Psoas muscle (tissue), 8 donors: ENCODE data around the gene GPR25. TPM values are rescaled to one million over a fixed set of nuclear protein-coding genes. Genes with fewer than 3 reads are reported as not detected.
A peak's percentile ranks its signal among the peaks of the same experiment; 100 is the strongest.

ENCODE experiments used
- ATAC-seq, 4 donors: fragments of 200-7000 bp; cut with Tn5 transposase; one replicate each; pipeline ENCODE4 v1.9.1; 2020; ENCODE audit warnings: moderate library complexity in 3 of 4, mild to moderate bottlenecking in 2 of 4
- DNase-seq, 2 donors: peaks; one replicate each; pipeline ENCODE4 v3.0.0-alpha.2; 2020
- H3K27ac ChIP-seq: fragments of 200-600 bp; one replicate; pipeline ENCODE4 v1.8.0; 2022
- H3K27me3 ChIP-seq, 3 donors: fragments of 200-600 bp in 1 of 3; one replicate each; pipeline versions ENCODE4 v1.6.1 to v1.8.0; 2013 to 2022; ENCODE audit warnings: low read length in 2 of 3, mild to moderate bottlenecking in 2 of 3, moderate library complexity in 1 of 3; ENCODE audit not compliant: insufficient read depth in 3 of 3
- H3K36me3 ChIP-seq, 2 donors: fragments of 200-600 bp in 1 of 2; one replicate each; pipeline versions ENCODE4 v1.6.1 to v1.8.0; 2013 to 2022; ENCODE audit warnings: low read depth in 1 of 2, mild to moderate bottlenecking in 1 of 2, moderate library complexity in 1 of 2; ENCODE audit not compliant: insufficient read depth in 1 of 2
- H3K4me1 ChIP-seq: fragments of 200-600 bp; one replicate; pipeline ENCODE4 v1.8.0; 2022
- H3K4me3 ChIP-seq: fragments of 200-600 bp; one replicate; pipeline ENCODE4 v1.8.0; 2022; ENCODE audit warnings: mild to moderate bottlenecking
- H3K9me3 ChIP-seq: fragments of 200-600 bp; one replicate; pipeline ENCODE4 v1.8.0; 2022
- WGBS, 3 donors: extraction: QIAGEN DNeasy Blood & Tissue Kit; methylation state at CpG; one replicate each; pipeline versions ENCODE4 v1.1.6 to v1.1.7; 2013; 5-methylcytosine and 5-hydroxymethylcytosine counted together
- intact Hi-C, 2 donors: fragments of 100-400 bp; cut with DNase I; formaldehyde crosslinking; loops; one replicate each; pipeline versions ENCODE4 v1.11.0 to v1.14.2; 2022
- long read RNA-seq, 2 donors: library from polyadenylated mRNA; unstranded; transcript quantifications; one replicate each; pipeline ENCODE4 v2.0.0, GENCODE V29; 2021
- polyA plus RNA-seq, 3 donors: library from polyadenylated mRNA; stranded (reverse); fragments of 200-250 nt; gene quantifications; one replicate each; pipeline ENCODE4 v1.2.3, GENCODE V29; 2013
- total RNA-seq, 4 donors: library from RNA; stranded (reverse); fragmentation: NEBNext Ultra II Directional in 2 of 4; extraction: Animal tissue kit (Norgen Biotek cat#: 25700) in 2 of 4; gene quantifications; one replicate each; pipeline versions ENCODE4 v1.2.1 to v1.2.4, GENCODE V29; 2021 to 2023
- TF ChIP-seq, protein P1 (sequence below): fragments of 200-600 bp; IDR thresholded peaks from one replicate; pipeline ENCODE4 v1.8.0; 2022; ENCODE audit warnings: antibody characterized with exemption
- donor health status: healthy with polysubstance abuse.
- donor health status: DM: no; HTN: no; CAD: no; lungs with moderate emphysema.
- donor health status: Bipolar disorder and iron deficiency.
- donor health status: healthy.
- donor health status: DM: yes; HTN: yes; CAD: no.
- donor health status: DM: no; HTN: no; CAD: no.
- donor health status: DM: no; HTN: no; CAD: no.
- donor health status: DM: yes; HTN: yes; CAD: no.

Gene GPR25, protein sequence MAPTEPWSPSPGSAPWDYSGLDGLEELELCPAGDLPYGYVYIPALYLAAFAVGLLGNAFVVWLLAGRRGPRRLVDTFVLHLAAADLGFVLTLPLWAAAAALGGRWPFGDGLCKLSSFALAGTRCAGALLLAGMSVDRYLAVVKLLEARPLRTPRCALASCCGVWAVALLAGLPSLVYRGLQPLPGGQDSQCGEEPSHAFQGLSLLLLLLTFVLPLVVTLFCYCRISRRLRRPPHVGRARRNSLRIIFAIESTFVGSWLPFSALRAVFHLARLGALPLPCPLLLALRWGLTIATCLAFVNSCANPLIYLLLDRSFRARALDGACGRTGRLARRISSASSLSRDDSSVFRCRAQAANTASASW
- total RNA-seq (not detected), polyA plus RNA-seq (not detected)
- long read RNA-seq, donor 1 = 0 reads
- long read RNA-seq, donor 2 = 0 reads

GRCh38 chr1:200872446-200873115 is at the start of gene GPR25:
GPR25 (plus strand) TSS chr1:200872981; CDS start chr1:200873038, 57 bp downstream.
- TF ChIP-seq, protein P1, sequence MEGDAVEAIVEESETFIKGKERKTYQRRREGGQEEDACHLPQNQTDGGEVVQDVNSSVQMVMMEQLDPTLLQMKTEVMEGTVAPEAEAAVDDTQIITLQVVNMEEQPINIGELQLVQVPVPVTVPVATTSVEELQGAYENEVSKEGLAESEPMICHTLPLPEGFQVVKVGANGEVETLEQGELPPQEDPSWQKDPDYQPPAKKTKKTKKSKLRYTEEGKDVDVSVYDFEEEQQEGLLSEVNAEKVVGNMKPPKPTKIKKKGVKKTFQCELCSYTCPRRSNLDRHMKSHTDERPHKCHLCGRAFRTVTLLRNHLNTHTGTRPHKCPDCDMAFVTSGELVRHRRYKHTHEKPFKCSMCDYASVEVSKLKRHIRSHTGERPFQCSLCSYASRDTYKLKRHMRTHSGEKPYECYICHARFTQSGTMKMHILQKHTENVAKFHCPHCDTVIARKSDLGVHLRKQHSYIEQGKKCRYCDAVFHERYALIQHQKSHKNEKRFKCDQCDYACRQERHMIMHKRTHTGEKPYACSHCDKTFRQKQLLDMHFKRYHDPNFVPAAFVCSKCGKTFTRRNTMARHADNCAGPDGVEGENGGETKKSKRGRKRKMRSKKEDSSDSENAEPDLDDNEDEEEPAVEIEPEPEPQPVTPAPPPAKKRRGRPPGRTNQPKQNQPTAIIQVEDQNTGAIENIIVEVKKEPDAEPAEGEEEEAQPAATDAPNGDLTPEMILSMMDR = no peak
- Histone ChIP-seq H3K4me1 (peaks cover 10% of the 10 kb centered on the region), H3K27ac (no peak within 1 kb of the TSS), H3K27me3 (peaks cover 0 to 52% (median 25%) of the 10 kb centered on the region in 3 donors), H3K4me3 (peak within 1 kb of the TSS; percentile 56), H3K36me3 (no peaks in the 10 kb centered on the region), H3K9me3 (no peaks in the 10 kb centered on the region)
- intact Hi-C loops = no loop called here
- DNase-seq (no peak), ATAC-seq (peak in 2 of 4 donors; percentile 7 to 16)
- 72 to 78% (median 73%) methylated on average over 20 to 23 of the region's 23 CpGs for WGBS, 3 donors

DNA sequence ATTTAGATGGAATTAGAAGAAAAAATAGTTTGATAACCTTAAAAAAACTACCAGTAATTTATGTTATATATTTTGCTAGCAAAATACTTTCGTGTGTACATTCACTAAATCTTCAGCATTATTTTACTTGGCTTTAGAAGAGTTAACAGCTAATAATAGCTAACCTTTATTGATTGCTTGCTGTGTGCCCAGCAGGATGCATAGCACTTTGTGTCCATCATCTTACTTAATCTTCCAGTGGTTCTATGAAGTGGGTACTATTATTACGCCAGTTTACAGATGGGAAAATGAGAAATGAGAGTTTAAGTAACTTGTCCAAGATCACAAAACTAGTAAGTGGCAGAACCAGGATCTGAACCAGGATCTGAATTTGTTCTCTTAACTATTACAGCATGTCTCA is 41.7 kb upstream of the GPR25 start:
- WGBS, 3 donors = 92 to 100% (median 96%) methylated on average over 2 of the region's 2 CpGs
- Histone ChIP-seq H3K4me3 (no peak overlapping the region), H3K36me3 (peaks cover 3 to 11% of the 10 kb centered on the region in 2 donors), H3K27ac (no peak overlapping the region), H3K27me3 (no peaks in the 10 kb centered on the region), H3K9me3 (no peaks in the 10 kb centered on the region), H3K4me1 (no peaks in the 10 kb centered on the region)
- intact Hi-C loops = loop anchor here in 1 of 2 donors (10.0 kb wide), 1 partner anchor 276 kb away; no protein-coding TSS in a partner anchor
- DNase-seq (no peak), ATAC-seq (no peak)
- TF ChIP-seq, protein P1 = no peak

- DNase-seq (no peak), ATAC-seq (no peak)
- WGBS, 3 donors = 95 to 97% (median 96%) methylated on average over 5 of the region's 5 CpGs
- Histone ChIP-seq H3K36me3 (peaks cover 3 to 11% of the 10 kb centered on the region in 2 donors), H3K4me1 (no peaks in the 10 kb centered on the region), H3K27ac (no peak overlapping the region), H3K27me3 (no peaks in the 10 kb centered on the region), H3K9me3 (peaks cover 4% of the 10 kb centered on the region), H3K4me3 (no peak overlapping the region)
- intact Hi-C loops = loop anchor here in 1 of 2 donors (10.0 kb wide), 1 partner anchor 280 kb away; no protein-coding TSS in a partner anchor
- TF ChIP-seq, protein P1 = no peak
These were observed 38.4 kb upstream of the GPR25 start for GRCh38 chr1:200834383-200834782.

DNA sequence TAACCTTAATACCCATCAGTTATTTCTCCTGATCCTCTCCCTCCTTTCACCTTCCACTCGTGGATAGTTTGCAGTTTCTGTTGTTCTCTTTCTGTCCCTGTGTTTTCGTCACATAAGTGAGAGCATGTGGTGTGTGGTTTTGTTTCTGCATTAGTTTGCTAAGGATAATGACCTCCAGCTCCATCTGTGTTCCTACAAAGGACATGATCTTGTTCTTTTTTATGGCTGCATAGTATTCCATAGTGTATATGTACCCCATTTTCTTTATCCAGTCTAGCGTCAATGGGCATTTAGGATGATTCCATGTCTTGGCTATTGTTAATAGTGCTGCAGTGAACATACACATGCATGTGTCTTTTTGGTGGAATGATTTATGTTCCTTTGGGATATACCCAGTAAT is 36.6 kb upstream of the GPR25 start:
- no peak for ATAC-seq
- Histone ChIP-seq H3K36me3 (peaks cover 3 to 11% of the 10 kb centered on the region in 2 donors), H3K27me3 (no peaks in the 10 kb centered on the region), H3K4me3 (no peak overlapping the region), H3K27ac (no peak overlapping the region), H3K4me1 (no peaks in the 10 kb centered on the region), H3K9me3 (peaks cover 4% of the 10 kb centered on the region)
- 97 to 98% (median 97%) methylated on average over 3 of the region's 3 CpGs for WGBS, 3 donors
- no peak for DNase-seq
- TF ChIP-seq, protein P1 = no peak
- intact Hi-C loops = loop anchor here in 1 of 2 donors (2.0 to 10.0 kb wide), 2 partner anchors 213 to 281 kb away; no protein-coding TSS in a partner anchor
